ENCODE data around the gene FGF21.
"Not testable (repeated sequence)": the region's sequence is repeated elsewhere in the genome, so short reads cannot be mapped to it uniquely, and the experiment has no call there.

Gene FGF21

GRCh38 chr19:48755084-48755641, at the start of gene FGF21:
FGF21 (plus strand) TSS chr19:48755524; CDS start chr19:48756237, 713 bp downstream.
- no peak for DNase-seq

- no peak for DNase-seq
Observed at GRCh38 chr19:48708471-48708870, 46.9 kb upstream of the FGF21 start.

GRCh38 chr19:48711106-48711662, 44.1 kb upstream of the FGF21 start:
- DNase-seq: no peak

GRCh38 chr19:48713041-48713863, 42.1 kb upstream of the FGF21 start:
- DNase-seq: no peak

- peak; percentile 100 for DNase-seq
Observed at GRCh38 chr19:48713864-48714755, 41.2 kb upstream of the FGF21 start.

- DNase-seq: no peak
Observed at GRCh38 chr19:48714759-48715675, 40.3 kb upstream of the FGF21 start.

GRCh38 chr19:48715681-48716171, 39.6 kb upstream of the FGF21 start:
- no peak for DNase-seq

GRCh38 chr19:48716562-48717291, 38.6 kb upstream of the FGF21 start:
- DNase-seq: no peak

- DNase-seq: not testable (repeated sequence)
Observed at GRCh38 chr19:48718106-48718505, 37.2 kb upstream of the FGF21 start.

GRCh38 chr19:48718711-48719231, 36.6 kb upstream of the FGF21 start:
- no peak for DNase-seq

GRCh38 chr19:48719263-48720171, 35.8 kb upstream of the FGF21 start, which contains the start of gene MAMSTR:
MAMSTR (minus strand) TSS chr19:48719725; CDS start chr19:48719031, 694 bp downstream.
- DNase-seq: no peak

- no peak for DNase-seq
Observed at GRCh38 chr19:48720251-48720612, 35.1 kb upstream of the FGF21 start.

- DNase-seq: peak; percentile 97
Observed at GRCh38 chr19:48720613-48721296, 34.6 kb upstream of the FGF21 start.

- DNase-seq: no peak
Observed at GRCh38 chr19:48722196-48722708, 33.1 kb upstream of the FGF21 start.

GRCh38 chr19:48724796-48725753, 30.2 kb upstream of the FGF21 start:
- DNase-seq: peak; percentile 60

- DNase-seq: no peak
Observed at GRCh38 chr19:48726556-48726955, 28.8 kb upstream of the FGF21 start.

- no peak for DNase-seq
Observed at GRCh38 chr19:48728911-48729664, 26.2 kb upstream of the FGF21 start.

Measured in KG1 (cell line).